22Rv1 (cell line): ENCODE measurements around the gene ME3.

Experiments
- ZFX ChIP-seq: fragments of 450-650 bp; IDR thresholded peaks from 2 replicates; pipeline ENCODE4 v1.6.1; 2017; ENCODE audit warnings: antibody characterized with exemption, borderline replicate concordance
- TF ChIP-seq, protein P1 (sequence below): fragments of 450-650 bp; IDR thresholded peaks from 2 replicates; pipeline ENCODE4 v1.5.1; 2017; ENCODE audit warnings: mild to moderate bottlenecking

- TF ChIP-seq, protein P1, sequence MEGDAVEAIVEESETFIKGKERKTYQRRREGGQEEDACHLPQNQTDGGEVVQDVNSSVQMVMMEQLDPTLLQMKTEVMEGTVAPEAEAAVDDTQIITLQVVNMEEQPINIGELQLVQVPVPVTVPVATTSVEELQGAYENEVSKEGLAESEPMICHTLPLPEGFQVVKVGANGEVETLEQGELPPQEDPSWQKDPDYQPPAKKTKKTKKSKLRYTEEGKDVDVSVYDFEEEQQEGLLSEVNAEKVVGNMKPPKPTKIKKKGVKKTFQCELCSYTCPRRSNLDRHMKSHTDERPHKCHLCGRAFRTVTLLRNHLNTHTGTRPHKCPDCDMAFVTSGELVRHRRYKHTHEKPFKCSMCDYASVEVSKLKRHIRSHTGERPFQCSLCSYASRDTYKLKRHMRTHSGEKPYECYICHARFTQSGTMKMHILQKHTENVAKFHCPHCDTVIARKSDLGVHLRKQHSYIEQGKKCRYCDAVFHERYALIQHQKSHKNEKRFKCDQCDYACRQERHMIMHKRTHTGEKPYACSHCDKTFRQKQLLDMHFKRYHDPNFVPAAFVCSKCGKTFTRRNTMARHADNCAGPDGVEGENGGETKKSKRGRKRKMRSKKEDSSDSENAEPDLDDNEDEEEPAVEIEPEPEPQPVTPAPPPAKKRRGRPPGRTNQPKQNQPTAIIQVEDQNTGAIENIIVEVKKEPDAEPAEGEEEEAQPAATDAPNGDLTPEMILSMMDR: no peak
- no peak for TF ChIP-seq ZFX
Measured at GRCh38 chr11:86509588-86509974, 162.8 kb downstream of the ME3 start.
